GM12878 (cell line): Measurements from ENCODE around the gene ALDOB. TPM values are rescaled to one million over a fixed set of nuclear protein-coding genes. Genes with fewer than 3 reads are reported as not detected.

ENCODE experiments used
- ATAC-seq: fragments of 200-7000 bp; cut with Tn5 transposase; 3 replicates; pipeline ENCODE4 v1.9.1; 2020; ENCODE audit warnings: mild to moderate bottlenecking, moderate library complexity
- BruUV-seq: library from RNA; stranded (reverse); fragments of 400-500 nt; replicated peaks from 2 replicates; lab custom pipeline; 2021; lab: Mats Ljungman, UMichigan
- CTCF ChIA-PET: fragments of 300-600 bp; sonication (Branson Sonifier 250); formaldehyde crosslinking; extraction: SDS; loops from one replicate; lab custom pipeline; 2021; ENCODE audit warnings: inconsistent platforms; lab: Yijun Ruan, JAX
- POLR2A ChIA-PET: fragments of 350-600 bp; formaldehyde crosslinking; extraction: SDS; loops from one replicate; lab custom pipeline; 2021; ENCODE audit warnings: inconsistent platforms; lab: Charles Lee
- RAD21 ChIA-PET: fragments of 300-600 bp; sonication (Branson Sonifier 250); formaldehyde crosslinking; loops from one replicate; lab custom pipeline; 2023; ENCODE audit warnings: antibody characterized with exemption; ENCODE audit not compliant: unreplicated experiment; lab: Charles Lee
- SMC1A ChIA-PET: fragments of 300-600 bp; sonication (Branson Sonifier 250); formaldehyde crosslinking; loops from one replicate; lab custom pipeline; 2023; ENCODE audit not compliant: unreplicated experiment, uncharacterized antibody; lab: Charles Lee
- DNase-seq: peaks from one replicate; pipeline ENCODE4 v3.0.0-alpha.2; 2011; ENCODE audit warnings: low read depth, low spot score
- FAIRE-seq: peaks from 3 replicates; lab custom pipeline; 2011; peaks lifted over from hg19 to GRCh38; lab: Jason Lieb, UNC
- H2AFZ ChIP-seq: 2 replicates; pipeline ENCODE4 v1.6.0; 2011; ENCODE audit warnings: low read depth, low read length, control low read depth; ENCODE audit not compliant: control insufficient read depth
- H3K27ac ChIP-seq: 2 replicates; pipeline ENCODE4 v1.5.1; 2011; ENCODE audit warnings: control low read depth; ENCODE audit not compliant: control insufficient read depth, insufficient read depth
- H3K27me3 ChIP-seq, 2 experiments: replicated peaks in 1 of 2; 2 replicates each; pipeline versions ENCODE4 v1.6.0 to v1.6.1; 2011; ENCODE audit warnings: low read length in 1 of 2; ENCODE audit not compliant: control insufficient read depth in 2 of 2, insufficient read depth in 2 of 2
- H3K36me3 ChIP-seq, 2 experiments: 2 replicates each; pipeline ENCODE4 v1.5.1; 2011; ENCODE audit warnings: low read length in 1 of 2; ENCODE audit not compliant: control insufficient read depth in 2 of 2, insufficient read depth in 2 of 2
- H3K4me1 ChIP-seq: 2 replicates; pipeline ENCODE4 v1.6.1; 2011; ENCODE audit warnings: mild to moderate bottlenecking, low read length, moderate library complexity, mixed read lengths; ENCODE audit not compliant: control insufficient read depth, insufficient read depth
- H3K4me2 ChIP-seq: 2 replicates; pipeline ENCODE4 v1.6.0; 2011; ENCODE audit warnings: control low read depth; ENCODE audit not compliant: control insufficient read depth, insufficient read depth
- H3K4me3 ChIP-seq: fragments of 200-600 bp; sonication (generic); 2 replicates; pipeline ENCODE4 v1.5.1; 2016
- H3K79me2 ChIP-seq: 2 replicates; pipeline ENCODE4 v1.6.0; 2011; ENCODE audit warnings: low read length; ENCODE audit not compliant: control insufficient read depth, insufficient read depth
- H3K9ac ChIP-seq: 2 replicates; pipeline ENCODE4 v1.8.0; 2011; ENCODE audit warnings: low read length, control low read depth, mixed read lengths; ENCODE audit not compliant: control insufficient read depth, insufficient read depth
- H3K9me3 ChIP-seq: replicated peaks from 3 replicates; pipeline ENCODE4 v1.5.1; 2011; ENCODE audit warnings: mild to moderate bottlenecking, low read length; ENCODE audit not compliant: control insufficient read depth, insufficient read depth
- H4K20me1 ChIP-seq: 2 replicates; pipeline ENCODE4 v1.6.0; 2011; ENCODE audit not compliant: control insufficient read depth, insufficient read depth
- CBX5 ChIP-seq: sonication (generic); IDR thresholded peaks from 2 replicates; pipeline ENCODE4 v1.6.1; 2016; ENCODE audit warnings: low read depth, moderate library complexity, mild to moderate bottlenecking, inconsistent platforms
- CHD2 ChIP-seq: IDR thresholded peaks from 2 replicates; pipeline ENCODE4 v1.6.1; 2011; ENCODE audit warnings: low read depth, low read length, improper control_type of control experiment, borderline replicate concordance
- E2F4 ChIP-seq: IDR thresholded peaks from 2 replicates; pipeline ENCODE4 v1.6.1; 2012; ENCODE audit warnings: low read depth, low read length, improper control_type of control experiment
- EGR1 ChIP-seq, 2 experiments: IDR thresholded peaks; 1 replicate in 1 of 2; 2 replicates in 1 of 2; pipeline ENCODE4 v1.6.1; 2011 to 2012; ENCODE audit warnings: low read depth in 2 of 2, low read length in 2 of 2, borderline replicate concordance in 1 of 2, mild to moderate bottlenecking in 1 of 2, moderate library complexity in 1 of 2
- FOXK2 ChIP-seq: fragments of 450-650 bp; IDR thresholded peaks from 2 replicates; pipeline ENCODE4 v1.6.1; 2017; ENCODE audit warnings: mild to moderate bottlenecking, moderate library complexity
- HCFC1 ChIP-seq: fragments of 150-350 bp; IDR thresholded peaks from 2 replicates; pipeline ENCODE4 v1.6.1; 2014; ENCODE audit warnings: low read length
- HDGF ChIP-seq: fragments of 450-650 bp; IDR thresholded peaks from 2 replicates; pipeline ENCODE4 v1.6.1; 2016; ENCODE audit warnings: antibody characterized with exemption
- NFIC ChIP-seq: IDR thresholded peaks from 2 replicates; pipeline ENCODE4 v1.6.1; 2012; ENCODE audit warnings: low read depth, mild to moderate bottlenecking, inconsistent platforms, low read length, moderate library complexity
- NFYB ChIP-seq: IDR thresholded peaks from 2 replicates; pipeline ENCODE4 v1.6.1; 2011; ENCODE audit warnings: low read depth, mild to moderate bottlenecking, low read length, improper control_type of control experiment, moderate library complexity; ENCODE audit not compliant: insufficient read depth
- NR2C1 ChIP-seq: fragments of 450-650 bp; IDR thresholded peaks from 2 replicates; pipeline ENCODE4 v1.6.1; 2017; ENCODE audit warnings: antibody characterized with exemption, mild to moderate bottlenecking, moderate library complexity
- RCOR1 ChIP-seq: conservative IDR thresholded peaks from 2 replicates; pipeline ENCODE4 v1.6.1; 2012; ENCODE audit warnings: low read depth, low read length, improper control_type of control experiment
- SMC3 ChIP-seq: IDR thresholded peaks from 2 replicates; pipeline ENCODE4 v1.6.1; 2011; ENCODE audit warnings: low read length, improper control_type of control experiment, borderline replicate concordance
- USF2 ChIP-seq: IDR thresholded peaks from 2 replicates; pipeline ENCODE4 v1.6.1; 2011; ENCODE audit warnings: low read depth, low read length, improper control_type of control experiment, borderline replicate concordance
- ZNF274 ChIP-seq: IDR thresholded peaks from one replicate; pipeline ENCODE4 v1.8.0; 2011; ENCODE audit not compliant: insufficient read length, insufficient read depth
- WGBS: methylation state at CpG from one replicate; pipeline ENCODE4 v1.1.6; 2016; ENCODE audit warnings: low lambda C conversion rate; ENCODE audit not compliant: insufficient replicate concordance, insufficient coverage; ENCODE audit errors: missing lambda C conversion rate; 5-methylcytosine and 5-hydroxymethylcytosine counted together
- in situ Hi-C: fragments of 300-500 bp; cut with MboI; formaldehyde crosslinking; loops from 9 replicates; pipeline ENCODE4 v1.14.3; 2018; ENCODE audit warnings: mixed read lengths
- intact Hi-C: fragments of 100-400 bp; cut with micrococcal nuclease; formaldehyde crosslinking; loops from one replicate; pipeline ENCODE4 v1.14.2; 2022; ENCODE audit not compliant: unreplicated experiment
- polyA plus RNA-seq, 11 experiments: library from polyadenylated mRNA; depleted of rRNA in 4 of 11; unstranded in 6 of 11; stranded (reverse) in 5 of 11; fragments of >200 nt; fragmentation: Nextera tagmentation in 4 of 11; fragmentation: Illumina TruSeq in 1 of 11; extraction: Ambion mirVana in 4 of 11; extraction: Trizol in 1 of 11; gene quantifications; 1 replicate in 1 of 11; 2 replicates in 10 of 11; pipeline versions ENCODE4 v1.2.1 to v1.2.3, GENCODE V29; 2011 to 2016; ENCODE audit warnings: inconsistent platforms in 2 of 11, missing spikeins in 2 of 11, low read depth in 1 of 11
- total RNA-seq, 4 experiments: library from RNA; depleted of rRNA in 3 of 4; stranded (reverse); fragments of >200 nt in 3 of 4; fragmentation: Illumina TruSeq in 1 of 4; extraction: Trizol in 1 of 4; gene quantifications; 2 replicates each; pipeline versions ENCODE4 v1.2.1 to v1.2.3, GENCODE V29; 2013 to 2021
- TF ChIP-seq, protein P1 (sequence below): fragments of 450-650 bp; IDR thresholded peaks from 2 replicates; pipeline ENCODE4 v1.6.1; 2018; ENCODE audit warnings: mild to moderate bottlenecking, low read depth, moderate library complexity; ENCODE audit not compliant: partially characterized antibody
- TF ChIP-seq, protein P2 (sequence below): IDR thresholded peaks from 2 replicates; pipeline ENCODE4 v1.6.1; 2011; ENCODE audit warnings: borderline replicate concordance, low read depth, mild to moderate bottlenecking, moderate library complexity, low read length; ENCODE audit not compliant: insufficient read depth, poor library complexity, severe bottlenecking

ALDOB gene
- total and polyA plus RNA-seq, 10 of the 15 experiments (the other 5 are each of a cell fraction or from before 2014, with no cell fraction given) = 0.03 to 0.82 (median 0.04) TPM; not detected in 7

DNA sequence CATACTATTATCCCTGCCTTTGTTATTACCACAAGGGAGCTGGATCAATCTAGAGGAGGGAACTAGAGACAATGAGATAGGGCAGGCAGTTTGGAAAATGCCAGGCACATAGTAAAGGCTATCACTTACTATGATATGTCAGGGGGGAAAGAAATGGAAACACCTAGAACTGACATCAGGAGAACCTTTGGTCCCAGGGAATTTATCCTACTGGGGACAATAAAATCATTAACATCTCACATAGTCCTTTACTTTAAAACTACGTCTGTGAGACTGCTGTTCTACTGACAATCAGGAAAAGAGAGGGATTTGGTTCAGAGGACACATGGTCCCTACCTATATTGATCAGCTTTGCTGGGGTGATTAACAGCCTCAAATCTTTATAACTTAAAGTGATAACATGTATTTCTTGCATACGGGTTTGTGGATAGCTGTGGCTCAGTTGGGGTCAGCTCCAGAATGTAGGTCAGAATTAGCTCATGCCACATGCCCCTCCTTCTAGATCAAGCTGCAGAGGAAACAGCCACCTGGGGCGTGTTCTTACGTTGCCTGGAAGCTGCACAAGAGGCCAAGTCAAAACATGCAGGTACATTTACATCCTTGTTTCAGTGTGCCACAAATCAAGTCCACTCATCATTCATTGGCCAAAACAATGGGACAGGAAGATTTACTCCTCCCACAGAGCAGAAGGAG is 43.9 kb upstream of the ALDOB start:
- intact Hi-C loops (no loop called here), in situ Hi-C loops (no loop called here)
- Histone ChIP-seq H3K79me2 (no peaks in the 10 kb centered on the region), H4K20me1 (no peaks in the 10 kb centered on the region), H3K4me2 (no peak overlapping the region), H3K4me1 (no peaks in the 10 kb centered on the region), H2AFZ (no peak overlapping the region), H3K27me3 (no peaks in the 10 kb centered on the region), H3K4me3 (no peak overlapping the region), H3K27ac (no peak overlapping the region), H3K9ac (no peak overlapping the region), H3K36me3 (no peaks in the 10 kb centered on the region), H3K9me3 (no peaks in the 10 kb centered on the region)
- no TSS peak for BruUV-seq
- ChIA-PET SMC1A (no interaction called here), CTCF (no interaction called here), RAD21 (no interaction called here), POLR2A (no interaction called here)
- no peak for ATAC-seq
- 0% methylated on average over 4 of the region's 4 CpGs for WGBS
- no peak for DNase-seq
- TF ChIP-seq USF2 (no peak), E2F4 (no peak), CHD2 (no peak), NFIC (no peak), SMC3 (no peak), NFYB (no peak), FOXK2 (no peak), HCFC1 (no peak), NR2C1 (no peak), ZNF274 (no peak), HDGF (no peak), CBX5 (no peak), RCOR1 (no peak), EGR1 (IDR thresholded peaks at IDR 0.05; ENCODE audit: borderline replicate concordance in 1 of 2, low read depth in 2 of 2, low read length in 2 of 2) (no peak)
- TF ChIP-seq, protein P1, sequence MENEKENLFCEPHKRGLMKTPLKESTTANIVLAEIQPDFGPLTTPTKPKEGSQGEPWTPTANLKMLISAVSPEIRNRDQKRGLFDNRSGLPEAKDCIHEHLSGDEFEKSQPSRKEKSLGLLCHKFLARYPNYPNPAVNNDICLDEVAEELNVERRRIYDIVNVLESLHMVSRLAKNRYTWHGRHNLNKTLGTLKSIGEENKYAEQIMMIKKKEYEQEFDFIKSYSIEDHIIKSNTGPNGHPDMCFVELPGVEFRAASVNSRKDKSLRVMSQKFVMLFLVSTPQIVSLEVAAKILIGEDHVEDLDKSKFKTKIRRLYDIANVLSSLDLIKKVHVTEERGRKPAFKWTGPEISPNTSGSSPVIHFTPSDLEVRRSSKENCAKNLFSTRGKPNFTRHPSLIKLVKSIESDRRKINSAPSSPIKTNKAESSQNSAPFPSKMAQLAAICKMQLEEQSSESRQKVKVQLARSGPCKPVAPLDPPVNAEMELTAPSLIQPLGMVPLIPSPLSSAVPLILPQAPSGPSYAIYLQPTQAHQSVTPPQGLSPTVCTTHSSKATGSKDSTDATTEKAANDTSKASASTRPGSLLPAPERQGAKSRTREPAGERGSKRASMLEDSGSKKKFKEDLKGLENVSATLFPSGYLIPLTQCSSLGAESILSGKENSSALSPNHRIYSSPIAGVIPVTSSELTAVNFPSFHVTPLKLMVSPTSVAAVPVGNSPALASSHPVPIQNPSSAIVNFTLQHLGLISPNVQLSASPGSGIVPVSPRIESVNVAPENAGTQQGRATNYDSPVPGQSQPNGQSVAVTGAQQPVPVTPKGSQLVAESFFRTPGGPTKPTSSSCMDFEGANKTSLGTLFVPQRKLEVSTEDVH = no peak
- TF ChIP-seq, protein P2, sequence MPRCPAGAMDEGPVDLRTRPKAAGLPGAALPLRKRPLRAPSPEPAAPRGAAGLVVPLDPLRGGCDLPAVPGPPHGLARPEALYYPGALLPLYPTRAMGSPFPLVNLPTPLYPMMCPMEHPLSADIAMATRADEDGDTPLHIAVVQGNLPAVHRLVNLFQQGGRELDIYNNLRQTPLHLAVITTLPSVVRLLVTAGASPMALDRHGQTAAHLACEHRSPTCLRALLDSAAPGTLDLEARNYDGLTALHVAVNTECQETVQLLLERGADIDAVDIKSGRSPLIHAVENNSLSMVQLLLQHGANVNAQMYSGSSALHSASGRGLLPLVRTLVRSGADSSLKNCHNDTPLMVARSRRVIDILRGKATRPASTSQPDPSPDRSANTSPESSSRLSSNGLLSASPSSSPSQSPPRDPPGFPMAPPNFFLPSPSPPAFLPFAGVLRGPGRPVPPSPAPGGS = no peak
- no peak for FAIRE-seq
